DMS79 treated with DMSO at 0.1 percent for 48 hours (cell line): ENCODE measurements around the gene RINT1.
"Not testable (repeated sequence)": the region's sequence is repeated elsewhere in the genome, so short reads cannot be mapped to it uniquely, and the experiment has no call there.

Experiments
- DNase-seq: peaks from one replicate; lab custom pipeline; 2025; lab: John Stamatoyannopoulos, UW

The RINT1 gene

DNA sequence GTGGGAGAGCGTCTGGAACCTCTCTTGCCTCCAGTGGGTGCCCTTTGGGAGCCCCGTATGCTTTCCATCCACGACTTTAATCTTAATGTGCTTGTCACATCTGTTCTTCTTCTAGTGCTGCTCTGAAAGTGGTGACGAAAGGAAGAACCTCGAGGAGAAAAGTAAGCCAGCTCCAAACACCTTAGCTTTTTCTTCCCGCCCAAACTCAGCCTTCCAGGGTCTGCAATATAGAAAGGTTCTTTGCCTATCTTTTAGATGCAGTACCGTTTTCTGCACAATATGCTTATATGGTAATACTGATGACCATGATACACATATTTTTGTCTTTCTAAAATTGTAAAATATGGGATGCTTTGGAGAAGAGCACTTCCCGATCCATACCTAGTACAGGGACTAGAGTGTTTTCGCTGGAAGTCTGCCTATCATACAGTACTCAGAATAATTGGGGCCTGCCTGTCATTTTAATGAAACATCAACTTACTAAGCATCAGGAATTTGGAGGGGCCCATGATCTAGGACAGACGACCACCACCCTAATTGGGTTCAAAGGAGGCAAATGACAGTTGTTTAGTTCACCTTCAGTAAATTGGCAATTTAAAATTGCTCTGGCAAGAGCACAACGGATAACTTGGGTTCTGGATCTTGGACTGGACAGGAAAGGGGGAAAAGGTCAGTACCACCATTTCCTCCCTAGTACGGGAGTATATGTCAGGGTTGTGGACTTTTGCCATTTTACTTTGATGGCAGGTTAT is 884 bp downstream of the RINT1 start:
- DNase-seq = no peak

DNA sequence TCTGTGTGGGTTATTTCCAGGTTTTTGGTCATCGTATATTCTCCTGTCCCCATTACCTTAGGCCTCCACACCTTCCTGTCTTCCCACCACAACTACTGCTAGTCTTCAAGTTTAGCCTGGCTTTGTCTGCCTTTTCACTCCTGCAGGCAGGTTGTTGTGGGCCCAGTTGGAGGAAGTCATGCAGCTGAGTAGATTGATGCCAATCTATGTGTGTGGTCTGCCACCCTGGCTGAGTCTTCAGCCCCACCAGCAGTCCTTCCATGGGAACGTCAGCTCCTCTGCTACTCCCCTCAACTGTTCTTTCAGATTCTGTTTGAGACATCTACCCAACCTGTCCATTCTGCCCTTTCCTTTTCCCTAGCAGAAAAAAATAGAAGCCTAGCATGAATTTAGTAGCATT is 6.3 kb downstream of the RINT1 start:
- no peak for DNase-seq

DNA sequence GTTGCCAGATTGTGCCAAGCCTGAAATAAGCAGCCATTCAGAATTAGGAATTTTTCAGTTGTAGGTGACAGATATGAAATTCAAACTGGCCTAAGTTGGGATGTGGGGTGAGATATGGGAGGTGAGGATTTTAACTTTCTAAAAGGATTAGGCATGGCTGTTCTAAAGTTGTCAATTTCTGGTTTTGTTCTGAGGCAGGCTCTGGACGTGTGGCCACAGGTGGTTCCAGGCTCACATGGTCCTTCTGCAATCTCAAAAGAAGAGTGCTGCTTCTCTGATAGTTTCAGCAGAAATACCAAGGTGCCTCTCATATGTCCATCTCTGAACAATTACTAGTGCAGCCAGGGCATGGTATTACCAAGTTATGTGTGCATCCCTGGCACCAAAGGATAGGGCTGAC is 27.9 kb downstream of the RINT1 start:
- no peak for DNase-seq

DNA sequence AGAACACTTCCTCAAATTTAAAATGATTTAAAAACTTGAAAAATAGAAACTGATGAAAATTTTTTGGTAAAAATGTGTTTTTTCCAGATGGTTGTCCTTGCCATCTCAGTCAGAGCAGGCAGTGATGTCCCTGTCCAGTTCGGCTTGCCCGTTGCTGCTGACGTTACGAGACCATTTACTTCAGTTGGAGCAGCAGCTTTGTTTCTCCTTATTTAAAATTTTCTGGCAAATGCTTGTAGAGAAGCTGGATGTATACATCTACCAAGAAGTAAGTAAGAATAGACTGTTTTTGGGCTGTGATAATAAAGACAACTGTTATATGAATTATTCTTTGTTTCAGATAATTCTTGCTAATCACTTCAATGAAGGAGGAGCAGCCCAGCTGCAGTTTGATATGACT is 33.2 kb downstream of the RINT1 start:
- no peak for DNase-seq

DNA sequence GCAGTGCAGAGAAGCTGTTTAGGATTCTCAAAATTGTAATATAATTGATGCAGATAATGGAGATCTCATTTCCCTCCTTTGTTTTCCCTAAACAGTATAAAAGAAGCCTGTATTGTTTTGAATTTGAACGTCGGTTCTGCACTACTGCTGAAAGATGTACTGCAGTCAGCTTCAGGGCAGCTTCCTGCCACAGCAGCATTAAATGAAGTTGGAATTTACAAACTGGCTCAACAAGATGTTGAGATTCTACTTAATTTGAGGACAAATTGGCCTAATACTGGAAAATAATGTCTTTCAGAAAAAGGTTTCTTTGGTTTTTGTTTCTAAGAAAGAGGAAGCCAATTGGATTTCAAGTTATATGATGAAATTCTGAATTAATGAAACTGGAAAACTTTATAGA is 35.0 kb downstream of the RINT1 start:
- DNase-seq = no peak

DNA sequence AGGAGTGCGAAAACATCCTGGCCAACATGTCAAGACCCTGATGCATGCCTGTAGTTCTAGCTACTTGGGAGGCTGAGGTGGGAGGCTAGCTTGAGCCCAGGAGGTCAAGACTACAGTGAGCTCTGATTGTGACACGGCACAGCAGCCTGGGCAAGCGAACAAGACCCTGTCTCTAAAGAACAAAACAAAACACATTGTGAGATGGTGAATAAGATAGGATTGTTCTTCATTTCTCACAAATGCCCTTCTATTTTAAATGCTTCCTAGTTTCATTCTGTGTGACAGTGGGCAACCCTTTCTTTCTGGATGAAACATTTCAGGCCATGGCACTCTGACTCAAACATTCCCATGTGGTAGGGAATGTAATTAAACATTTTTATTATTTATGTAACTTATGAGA is 35.8 kb downstream of the RINT1 start:
- DNase-seq = no peak

DNA sequence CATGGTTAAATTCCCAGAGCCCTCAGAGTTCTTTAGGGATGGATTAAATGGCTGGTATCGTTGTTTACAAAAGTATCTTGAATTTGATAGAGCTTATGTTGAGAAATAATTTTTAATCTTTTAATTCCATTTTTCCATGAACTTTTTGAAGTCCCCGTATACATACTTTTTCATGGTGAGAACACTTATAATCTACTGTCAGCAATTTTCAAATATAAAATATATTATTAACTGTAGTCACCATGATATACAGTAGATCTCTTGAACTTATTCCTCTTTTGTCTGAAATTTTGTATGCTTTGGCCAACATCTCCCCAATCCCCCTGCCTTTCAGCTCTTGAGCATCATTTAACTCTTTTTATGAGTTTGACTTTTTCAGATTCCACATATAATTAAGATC is 39.9 kb downstream of the RINT1 start:
- DNase-seq = no peak

DNA sequence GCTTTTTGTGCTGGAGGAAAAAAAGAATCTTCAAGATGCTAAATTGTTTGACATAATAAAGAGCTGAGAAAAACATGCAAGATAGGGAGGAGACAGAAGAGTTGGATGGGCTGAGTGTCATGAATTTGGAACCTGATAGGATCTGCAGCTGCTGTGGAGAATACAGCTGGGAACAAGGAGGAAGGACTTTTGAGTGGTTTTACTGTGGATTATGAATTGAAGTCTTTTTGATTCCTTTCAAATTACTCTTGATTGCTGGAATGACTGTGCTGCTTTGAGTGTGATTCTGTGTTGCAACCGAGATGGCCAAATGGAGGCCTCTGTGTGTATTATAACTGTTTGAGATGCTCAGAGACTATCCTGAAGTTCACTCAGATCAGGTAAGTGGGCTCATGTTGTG is 45.2 kb downstream of the RINT1 start:
- DNase-seq = no peak

DNA sequence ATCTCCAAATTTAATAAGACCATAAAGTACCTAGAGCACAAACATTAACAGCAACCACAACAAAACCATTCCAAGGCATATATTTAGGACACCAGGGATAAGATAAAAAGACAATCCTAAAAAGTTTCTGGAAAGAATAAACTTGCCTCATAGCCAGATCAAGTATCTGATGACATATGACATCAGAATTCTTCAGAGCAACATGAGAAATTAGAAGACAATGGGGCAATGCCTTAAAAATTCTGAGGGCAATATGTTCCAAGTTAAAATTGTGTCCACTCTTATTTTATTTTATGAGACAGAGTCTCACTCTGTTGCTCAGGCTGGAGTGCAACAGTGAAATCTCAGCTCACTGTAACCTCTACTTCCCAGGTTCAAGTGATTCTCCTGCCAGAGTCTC is 46.5 kb downstream of the RINT1 start:
- no peak for DNase-seq

DNA sequence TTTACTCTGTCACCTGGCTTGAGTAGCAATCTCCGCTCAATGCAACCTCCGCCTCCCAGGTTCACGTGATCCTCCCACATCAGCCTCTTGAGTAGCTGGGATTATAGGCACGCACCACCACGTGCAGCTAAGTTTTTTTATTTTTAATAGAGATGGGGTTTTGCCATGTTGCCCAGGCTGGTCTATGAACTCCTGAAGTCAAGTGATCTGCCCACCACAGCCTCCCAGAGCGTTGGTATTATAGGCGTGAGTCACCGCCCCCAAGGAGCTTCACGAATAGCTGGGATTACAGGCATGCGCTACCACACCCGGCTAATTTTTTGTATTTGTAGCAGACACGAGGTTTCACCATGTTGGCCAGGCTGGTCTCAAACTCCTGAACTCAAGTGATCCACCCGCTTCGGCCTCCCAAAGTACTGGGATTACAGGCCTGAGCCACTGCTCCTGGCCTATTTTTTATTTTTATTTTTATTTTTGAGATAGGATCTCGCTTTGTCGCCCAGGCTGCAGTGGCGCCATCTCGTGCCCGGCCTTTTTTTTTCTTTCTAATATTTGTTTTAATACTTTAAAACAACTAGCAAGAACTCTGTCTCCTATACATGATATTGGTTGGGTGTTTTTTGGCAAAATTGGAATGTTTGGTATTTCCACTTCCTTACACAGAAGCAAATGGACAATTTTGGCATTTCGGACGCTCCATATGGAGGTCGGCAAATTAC is 48.2 kb downstream of the RINT1 start:
- no peak for DNase-seq

DNA sequence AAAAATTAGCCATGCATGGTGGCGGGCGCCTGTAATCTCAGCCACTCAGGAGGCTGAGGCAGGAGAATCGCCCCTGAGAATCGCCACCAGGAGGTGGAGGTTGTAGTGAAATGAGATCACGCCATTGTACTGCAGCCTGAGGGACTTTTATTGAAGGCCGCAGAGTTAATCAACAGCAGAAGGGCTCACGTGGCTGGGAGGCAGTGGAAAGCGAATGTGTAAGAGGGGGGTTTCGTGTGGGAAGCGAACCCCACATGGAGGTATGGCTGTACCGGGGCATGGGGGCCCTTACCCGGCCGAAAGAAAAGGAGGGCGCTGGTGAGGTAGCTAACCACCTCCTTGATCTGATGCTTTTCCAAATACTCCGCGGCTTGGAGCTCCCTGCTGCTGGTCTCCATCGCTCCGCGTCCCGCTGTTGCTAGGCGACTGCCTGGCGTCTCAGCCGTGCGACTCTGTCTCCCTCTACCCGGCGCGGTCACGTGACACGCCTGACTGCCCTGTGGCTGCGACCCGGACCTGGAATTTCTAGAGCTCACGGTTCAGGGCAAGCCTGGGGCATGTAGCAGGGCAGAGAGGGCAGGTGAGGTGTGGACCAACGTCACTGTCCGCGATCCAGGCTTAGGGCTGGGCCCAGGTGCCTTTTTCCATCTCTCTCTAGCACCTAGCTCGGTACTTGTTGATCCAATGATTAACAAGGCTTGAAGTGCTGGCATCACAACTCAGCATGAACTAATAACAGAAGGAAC is 49.2 kb downstream of the RINT1 start, which contains the start of gene EFCAB10:
Gene EFCAB10, minus strand, starts transcription at position 428 of the 746 bp plus-strand sequence. Its CDS starts 30 bp downstream, at position 398.
- DNase-seq = peak; percentile 50

DNA sequence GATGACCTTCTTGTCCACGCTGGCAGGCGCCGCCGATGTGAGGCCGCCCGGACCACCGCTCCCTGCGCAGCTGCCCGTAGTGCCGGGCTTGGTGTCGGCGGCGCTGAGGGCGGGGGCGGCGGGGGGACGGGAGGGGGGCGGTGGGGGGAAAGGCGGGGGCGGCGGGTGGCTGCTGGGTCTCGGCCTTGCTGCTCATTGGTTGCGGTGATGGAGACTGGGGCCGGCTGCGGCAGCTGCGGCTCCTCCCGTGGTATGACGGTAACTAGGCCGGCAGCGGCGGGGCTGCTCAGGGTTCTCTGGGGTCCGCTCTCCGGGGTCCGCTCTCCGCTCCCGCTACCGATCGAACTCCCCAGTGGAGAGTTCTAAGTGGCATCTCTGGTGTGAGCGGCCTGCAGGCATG is 51.1 kb downstream of the RINT1 start:
- DNase-seq = no peak

DNA sequence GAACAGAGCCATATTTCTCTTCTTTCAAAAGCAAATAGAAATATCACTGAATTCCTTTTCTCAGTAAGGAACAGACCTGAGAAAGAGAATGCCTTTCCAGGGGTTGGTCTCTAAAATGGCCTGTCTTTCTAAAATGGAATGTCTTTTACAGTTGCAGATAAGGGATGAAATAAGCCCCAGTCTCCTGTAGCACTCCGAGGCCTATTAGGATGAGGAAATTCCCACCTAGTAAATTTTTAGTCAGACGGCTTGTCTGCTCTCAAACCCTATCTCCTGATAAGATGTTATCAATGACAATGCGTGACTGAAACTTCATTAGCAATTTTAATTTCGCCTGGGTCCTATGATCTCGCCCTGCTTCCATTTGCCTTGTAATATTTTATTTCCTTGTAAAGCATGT is 52.2 kb downstream of the RINT1 start:
- DNase-seq = no peak

DNA sequence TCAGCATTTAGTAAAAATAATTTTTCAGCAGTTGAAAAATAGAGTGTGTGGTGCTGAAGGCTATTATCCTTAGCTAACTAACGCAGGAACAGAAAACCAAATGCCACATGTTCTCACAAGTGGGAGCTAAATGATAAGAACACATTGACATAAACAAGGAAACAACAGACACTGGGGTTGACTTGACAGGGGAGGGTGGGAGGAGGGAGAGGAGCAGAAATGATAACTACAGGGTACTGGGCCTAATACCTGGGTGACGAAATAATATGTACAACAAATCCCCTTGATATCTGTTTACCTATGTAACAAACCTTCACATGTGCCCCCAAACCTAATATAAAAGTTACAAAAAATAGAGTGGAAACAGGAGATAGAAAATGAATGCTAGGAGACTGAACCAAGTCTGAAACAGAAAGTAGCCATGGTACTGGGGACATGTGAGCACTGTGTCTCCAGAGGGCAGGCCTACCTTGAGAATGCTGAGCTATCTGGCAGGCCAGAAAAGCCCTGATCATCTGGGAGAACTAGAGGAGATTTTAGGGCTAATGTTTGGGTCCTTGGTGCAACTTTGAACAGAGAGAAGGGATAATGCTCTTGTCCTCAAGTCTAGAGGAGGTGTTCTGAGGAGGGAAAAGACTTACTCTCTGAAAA is 54.0 kb downstream of the RINT1 start:
- DNase-seq = no peak

DNA sequence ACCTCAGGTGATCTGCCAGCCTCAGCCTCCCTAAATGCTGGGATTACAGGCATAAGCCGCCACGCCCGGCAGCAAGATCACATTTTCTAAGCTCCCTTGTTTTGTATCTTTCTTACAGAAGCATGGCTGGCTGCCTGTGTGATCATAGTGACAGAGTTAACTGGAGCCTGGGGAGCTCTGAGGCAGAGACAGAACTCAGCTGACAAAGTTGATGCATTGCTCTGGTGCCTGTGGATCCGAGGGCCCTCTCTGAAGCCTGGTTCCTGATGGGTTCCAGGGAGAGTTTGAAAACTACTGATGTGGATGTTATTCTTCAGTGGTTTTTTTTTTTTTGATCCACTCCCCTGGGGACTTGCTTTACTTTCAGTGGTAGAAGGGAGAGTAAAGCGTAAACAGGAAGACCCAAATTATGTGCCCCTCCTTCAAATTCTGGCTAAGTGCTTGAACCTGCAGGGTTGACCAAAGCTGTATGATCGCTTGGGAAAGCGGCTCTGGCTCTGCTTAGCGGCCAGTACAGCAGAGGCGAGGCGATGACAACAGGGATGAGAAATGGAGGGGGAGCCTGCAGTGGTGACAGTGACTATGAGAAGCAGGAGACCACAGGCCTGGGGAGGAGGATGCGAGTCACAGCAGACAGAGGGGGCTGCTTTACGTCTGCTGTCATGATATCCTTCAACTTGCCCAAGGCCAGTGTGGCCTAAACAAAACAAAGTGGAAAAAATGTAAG is 56.1 kb downstream of the RINT1 start:
- DNase-seq = no peak

DNA sequence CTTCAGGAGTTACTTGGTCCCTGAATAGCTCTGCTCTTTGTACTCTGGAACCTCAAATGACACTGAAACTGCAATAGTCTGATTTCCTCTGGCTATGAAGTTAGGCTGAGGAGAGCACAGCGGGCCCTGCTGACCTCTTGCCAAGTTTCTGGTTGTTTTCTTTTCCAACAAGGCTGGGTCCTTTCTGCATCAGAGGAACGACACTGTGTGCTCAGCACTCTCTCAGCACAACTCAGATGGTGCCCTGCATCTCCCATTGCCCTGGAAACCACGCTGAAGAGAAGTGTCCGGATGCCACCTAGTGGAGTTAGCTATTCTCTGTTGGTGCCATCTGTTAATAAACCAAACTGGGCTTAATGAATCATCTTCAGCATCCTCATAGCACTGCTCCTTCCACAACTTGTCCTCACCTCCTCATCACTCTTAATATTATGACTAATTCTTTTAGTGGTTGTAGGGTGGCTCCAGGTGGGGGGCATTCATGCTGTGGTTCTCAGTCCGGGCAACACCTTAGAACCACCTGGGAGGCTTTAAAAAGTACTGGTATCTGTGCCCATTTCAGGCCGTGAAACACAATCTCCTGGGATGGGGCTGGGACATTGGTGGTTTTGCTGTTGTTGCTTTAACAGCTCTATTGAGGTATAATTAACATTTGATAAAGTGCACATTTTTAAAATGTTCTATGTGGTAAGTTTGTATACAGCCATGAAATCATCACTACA is 57.5 kb downstream of the RINT1 start:
- peak; percentile 93 for DNase-seq

DNA sequence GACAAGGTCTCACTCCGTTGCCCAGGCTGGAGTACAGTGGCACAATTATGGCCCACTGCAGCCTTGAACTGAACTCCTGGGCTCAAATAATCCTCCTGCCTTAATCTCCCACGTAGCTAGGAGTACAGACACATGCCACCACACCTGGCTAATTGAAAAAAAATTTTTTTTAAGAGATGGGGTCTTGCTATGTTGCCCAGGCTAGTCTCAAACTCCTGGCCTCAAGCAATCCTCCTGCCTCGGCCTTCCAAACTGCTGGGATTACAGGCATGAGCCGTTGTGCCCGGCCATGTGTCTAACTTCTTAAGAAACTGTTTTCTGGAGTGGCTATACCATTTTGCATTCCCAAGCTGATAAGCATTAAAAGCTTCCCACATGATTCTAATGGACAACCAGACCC is 58.8 kb downstream of the RINT1 start:
- no peak for DNase-seq

DNA sequence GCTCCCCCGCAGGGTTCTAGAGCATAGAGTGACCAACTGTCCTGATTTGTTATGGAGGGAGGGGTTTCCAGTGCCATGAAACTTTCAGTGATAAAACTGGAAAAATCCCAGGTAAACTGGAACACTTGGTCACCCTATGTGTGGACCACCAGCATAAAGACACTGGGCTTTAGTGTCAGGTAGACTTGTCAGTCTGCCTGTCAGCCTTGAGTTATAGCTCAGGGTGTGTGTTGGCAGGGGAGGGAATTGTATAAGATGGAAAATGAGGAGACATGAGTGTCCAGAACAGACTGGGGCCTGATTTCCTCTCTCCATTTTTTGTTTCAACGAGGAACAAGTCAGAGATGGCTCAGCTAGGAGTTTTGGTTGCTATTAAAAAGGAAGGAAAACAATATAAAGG is 59.5 kb downstream of the RINT1 start:
- DNase-seq = no peak

DNA sequence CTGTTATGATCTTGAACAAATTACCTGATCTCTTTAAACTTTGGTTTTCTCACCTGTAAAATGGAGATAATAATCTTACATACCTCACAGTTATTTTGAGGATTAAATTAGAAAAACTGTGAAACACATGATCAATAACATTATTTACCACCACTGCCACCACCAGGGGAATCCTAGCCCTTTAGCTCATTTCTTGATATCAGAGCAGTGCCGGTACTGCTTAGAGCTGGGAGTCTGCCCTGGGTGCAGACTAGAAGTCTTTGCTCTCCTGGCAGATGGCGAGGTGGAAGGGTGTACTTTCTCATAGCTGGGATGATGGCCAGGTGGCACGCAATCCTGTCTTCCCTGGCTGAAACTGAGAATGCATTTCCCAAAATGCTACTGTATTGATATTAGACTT is 62.0 kb downstream of the RINT1 start:
- DNase-seq = peak; percentile 44

DNA sequence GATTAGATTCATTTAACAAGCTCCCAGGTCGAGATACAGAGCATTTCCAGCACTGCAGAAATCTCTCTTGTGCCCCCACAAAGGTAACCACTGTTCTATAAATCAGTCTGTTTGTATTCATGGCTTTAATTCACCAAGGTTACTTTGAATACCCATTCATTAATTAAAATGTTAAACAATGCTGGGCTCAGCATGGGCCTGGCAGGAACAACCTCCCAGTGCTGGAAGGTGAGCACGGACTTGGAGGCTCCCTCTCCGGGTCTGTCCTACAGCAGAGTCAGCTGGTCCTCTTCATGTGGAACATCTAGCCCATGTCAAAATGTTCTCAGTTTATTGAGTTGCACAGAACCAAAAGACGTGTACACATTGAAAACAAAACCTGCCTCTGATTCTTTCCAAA is 64.9 kb downstream of the RINT1 start:
- DNase-seq = no peak

DNA sequence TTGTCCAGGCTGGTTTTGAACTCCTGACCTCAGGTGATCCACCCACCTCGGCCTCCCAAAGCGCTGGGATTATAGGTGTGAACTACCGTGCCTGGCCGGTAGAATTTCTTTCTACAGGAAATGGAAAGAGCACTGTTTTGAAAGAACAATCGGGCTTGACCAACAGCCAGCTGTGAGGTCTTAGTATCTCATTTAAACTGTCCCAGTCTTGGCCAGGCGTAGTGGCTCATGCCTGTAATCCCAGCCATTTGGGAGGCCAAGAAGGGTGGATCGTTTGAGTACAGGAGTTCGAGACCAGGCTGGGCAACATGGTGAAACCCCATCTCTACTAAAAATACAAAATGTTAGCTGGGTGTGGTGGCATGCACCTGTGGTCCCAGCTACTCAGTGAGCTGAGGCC is 67.1 kb downstream of the RINT1 start:
- not testable (repeated sequence) for DNase-seq
